ENCODE results near the gene PRDM1. TPM values are rescaled to one million over a fixed set of nuclear protein-coding genes. Genes with fewer than 3 reads are reported as not detected.

PRDM1 gene
- total RNA-seq, 1 donor from 2014 or later, result 0.15 TPM

DNA sequence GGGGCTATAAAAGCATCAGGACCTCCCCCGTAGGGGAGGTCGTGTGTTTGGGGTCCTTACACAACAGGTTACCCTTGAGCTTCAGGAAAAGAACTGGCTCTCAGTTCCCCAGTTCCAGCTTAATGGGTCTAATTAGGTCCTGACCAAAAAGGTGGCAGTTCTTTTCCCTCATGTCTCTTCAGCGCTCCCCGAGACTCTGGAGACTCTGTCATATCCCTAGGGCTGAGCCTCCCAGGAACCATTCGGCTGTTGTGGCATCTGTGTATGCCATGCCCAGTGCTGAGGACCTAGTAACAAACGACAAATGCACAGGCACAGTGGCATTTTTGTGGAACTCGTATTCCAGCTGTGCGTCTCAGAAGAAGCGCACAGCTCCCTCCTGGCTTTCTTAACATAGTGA is 14.6 kb downstream of the PRDM1 start:
- no peak for TF ChIP-seq CTCF (IDR thresholded peaks at IDR 0.05)
- H3K27ac Mint-ChIP-seq (ENCODE audit: unreplicated experiment), result no peak overlapping the region
- H3K36me3 Mint-ChIP-seq (ENCODE audit: low read depth), result no peaks in the 10 kb centered on the region
- H3K9me3 Mint-ChIP-seq (ENCODE audit: low read depth), result no peaks in the 10 kb centered on the region
- no peak for DNase-seq (ENCODE audit: low spot score)
- no peak overlapping the region for H3K4me3 Mint-ChIP-seq (ENCODE audit: unreplicated experiment)
- peaks cover 22% of the 10 kb centered on the region for H3K4me1 Mint-ChIP-seq (ENCODE audit: low read depth)
- H3K27me3 Mint-ChIP-seq (ENCODE audit: low read depth), result peaks cover 5% of the 10 kb centered on the region

- H3K27me3 Mint-ChIP-seq (ENCODE audit: low read depth), result peaks cover 5% of the 10 kb centered on the region
- H3K9me3 Mint-ChIP-seq (ENCODE audit: low read depth), result no peaks in the 10 kb centered on the region
- H3K36me3 Mint-ChIP-seq (ENCODE audit: low read depth), result no peaks in the 10 kb centered on the region
- H3K4me1 Mint-ChIP-seq (ENCODE audit: low read depth), result peaks cover 22% of the 10 kb centered on the region
- no peak overlapping the region for H3K27ac Mint-ChIP-seq (ENCODE audit: unreplicated experiment)
- no peak for DNase-seq (ENCODE audit: low spot score)
- no peak overlapping the region for H3K4me3 Mint-ChIP-seq (ENCODE audit: unreplicated experiment)
- TF ChIP-seq CTCF (IDR thresholded peaks at IDR 0.05), result no peak
Measured at GRCh38 chr6:106101466-106101865, 15.3 kb downstream of the PRDM1 start.

DNA sequence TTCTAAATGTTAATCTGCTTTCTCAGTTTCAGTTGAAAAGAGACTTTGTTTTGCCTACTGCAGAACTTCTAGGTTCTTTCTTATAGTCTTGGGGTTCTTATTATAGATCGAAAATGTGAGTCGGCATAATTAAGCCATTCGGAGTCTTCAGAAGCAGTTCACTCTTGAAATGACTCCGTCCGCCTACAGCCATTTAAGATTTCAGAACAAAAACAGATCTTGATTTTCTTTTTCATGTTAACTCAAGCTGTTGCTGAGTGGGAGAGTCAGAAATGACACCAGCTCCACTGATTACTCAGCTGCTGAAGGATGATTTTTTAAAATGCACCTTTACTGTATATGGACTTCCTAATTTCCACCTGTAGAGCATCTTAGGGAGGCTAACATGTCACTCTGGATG is 15.9 kb downstream of the PRDM1 start:
- H3K36me3 Mint-ChIP-seq (ENCODE audit: low read depth), result no peaks in the 10 kb centered on the region
- H3K9me3 Mint-ChIP-seq (ENCODE audit: low read depth), result no peaks in the 10 kb centered on the region
- peaks cover 22% of the 10 kb centered on the region for H3K4me1 Mint-ChIP-seq (ENCODE audit: low read depth)
- H3K27me3 Mint-ChIP-seq (ENCODE audit: low read depth), result peaks cover 5% of the 10 kb centered on the region
- no peak overlapping the region for H3K4me3 Mint-ChIP-seq (ENCODE audit: unreplicated experiment)
- no peak overlapping the region for H3K27ac Mint-ChIP-seq (ENCODE audit: unreplicated experiment)
- TF ChIP-seq CTCF (IDR thresholded peaks at IDR 0.05), result no peak
- no peak for DNase-seq (ENCODE audit: low spot score)

- H3K9me3 Mint-ChIP-seq (ENCODE audit: low read depth), result no peaks in the 10 kb centered on the region
- H3K36me3 Mint-ChIP-seq (ENCODE audit: low read depth), result no peaks in the 10 kb centered on the region
- peaks cover 5% of the 10 kb centered on the region for H3K27me3 Mint-ChIP-seq (ENCODE audit: low read depth)
- H3K4me3 Mint-ChIP-seq (ENCODE audit: unreplicated experiment), result no peak overlapping the region
- H3K4me1 Mint-ChIP-seq (ENCODE audit: low read depth), result peaks cover 11% of the 10 kb centered on the region
- TF ChIP-seq CTCF (IDR thresholded peaks at IDR 0.05), result no peak
- no peak for DNase-seq (ENCODE audit: low spot score)
- no peak overlapping the region for H3K27ac Mint-ChIP-seq (ENCODE audit: unreplicated experiment)
Measured at GRCh38 chr6:106102967-106103727, 17.0 kb downstream of the PRDM1 start.

GRCh38 chr6:106103728-106104109 is 17.6 kb downstream of the PRDM1 start:
- Mint-ChIP-seq H3K9me3 (ENCODE audit: low read depth) (no peaks in the 10 kb centered on the region), H3K4me3 (ENCODE audit: unreplicated experiment) (no peak overlapping the region), H3K27me3 (ENCODE audit: low read depth) (peaks cover 5% of the 10 kb centered on the region), H3K36me3 (ENCODE audit: low read depth) (no peaks in the 10 kb centered on the region), H3K27ac (ENCODE audit: unreplicated experiment) (no peak overlapping the region), H3K4me1 (ENCODE audit: low read depth) (peaks cover 5% of the 10 kb centered on the region)
- DNase-seq (ENCODE audit: low spot score), result no peak
- no peak for TF ChIP-seq CTCF (IDR thresholded peaks at IDR 0.05)

All from chondrocyte (in vitro differentiated cells).